WTC11 (cell line): ENCODE measurements around the gene CCDC83. TPM values are rescaled to one million over a fixed set of nuclear protein-coding genes. Genes with fewer than 3 reads are reported as not detected.

Experiments
- ATAC-seq: fragments of 200-7000 bp; cut with Tn5 transposase; 2 replicates; pipeline ENCODE4 v1.10.0; 2021; ENCODE audit warnings: mild to moderate bottlenecking, moderate library complexity
- CTCF ChIA-PET: fragments of 300-600 bp; sonication (Branson Sonifier 250); formaldehyde crosslinking; loops from one replicate; lab custom pipeline; 2021; ENCODE audit warnings: antibody characterized with exemption; lab: Charles Lee
- POLR2A ChIA-PET: fragments of 350-600 bp; sonication (Branson Sonifier 250); formaldehyde crosslinking; loops from one replicate; lab custom pipeline; 2021; ENCODE audit warnings: antibody characterized with exemption; lab: Charles Lee
- DNase-seq: peaks from one replicate; pipeline ENCODE4 v3.0.0; 2021; ENCODE audit warnings: low spot score
- H3K27ac Mint-ChIP-seq: 2 replicates; pipeline ENCODE4 v1.8.0; 2021; ENCODE audit warnings: mixed read lengths
- H3K27me3 Mint-ChIP-seq: 2 replicates; pipeline ENCODE4 v1.8.0; 2021; ENCODE audit warnings: low read depth, mild to moderate bottlenecking, moderate library complexity, mixed read lengths
- H3K36me3 Mint-ChIP-seq: 2 replicates; pipeline ENCODE4 v1.8.0; 2021; ENCODE audit warnings: mixed read lengths
- H3K4me1 Mint-ChIP-seq: 2 replicates; pipeline ENCODE4 v1.8.0; 2022; ENCODE audit warnings: mixed read lengths
- H3K4me3 Mint-ChIP-seq: 2 replicates; pipeline ENCODE4 v1.8.0; 2021; ENCODE audit warnings: mild to moderate bottlenecking, moderate library complexity, mixed read lengths
- H3K9me3 Mint-ChIP-seq: 2 replicates; pipeline ENCODE4 v1.8.0; 2021; ENCODE audit warnings: mixed read lengths
- FOXJ3 ChIP-seq: sonication (generic); formaldehyde crosslinking; IDR thresholded peaks from 2 replicates; pipeline ENCODE4 v1.9.0; 2021; ENCODE audit warnings: missing genetic modification reagents, mild to moderate bottlenecking, borderline replicate concordance
- PRDM15 ChIP-seq: sonication (generic); formaldehyde crosslinking; IDR thresholded peaks from 2 replicates; pipeline ENCODE4 v1.8.0; 2022; ENCODE audit warnings: missing genetic modification reagents
- SOX15 ChIP-seq: fragments of 250-450 bp; sonication (Bioruptor Pico); IDR thresholded peaks from 2 replicates; pipeline ENCODE4 v1.9.0; 2021; ENCODE audit warnings: mild to moderate bottlenecking
- STAT6 ChIP-seq: sonication (generic); formaldehyde crosslinking; conservative IDR thresholded peaks from 2 replicates; pipeline ENCODE4 v1.8.1; 2023; ENCODE audit warnings: mild to moderate bottlenecking, low read depth, missing genetic modification reagents, moderate library complexity
- TEAD1 ChIP-seq: sonication (generic); formaldehyde crosslinking; IDR thresholded peaks from 2 replicates; pipeline ENCODE4 v1.8.0; 2022; ENCODE audit warnings: mild to moderate bottlenecking, missing genetic modification reagents
- ZNF138 ChIP-seq: sonication (generic); formaldehyde crosslinking; conservative IDR thresholded peaks from 2 replicates; pipeline ENCODE4 v1.8.1; 2022; ENCODE audit warnings: mild to moderate bottlenecking, moderate library complexity, missing genetic modification reagents
- ZNF423 ChIP-seq: fragments of 250-450 bp; sonication (Bioruptor Pico); IDR thresholded peaks from 2 replicates; pipeline ENCODE4 v2.1.2; 2022; ENCODE audit warnings: mild to moderate bottlenecking, moderate library complexity
- total RNA-seq: library from RNA; stranded (reverse); gene quantifications from 3 replicates; pipeline ENCODE4 v1.2.3, GENCODE V29; 2021
- TF ChIP-seq, protein P1 (sequence below): sonication (generic); formaldehyde crosslinking; IDR thresholded peaks from 2 replicates; pipeline ENCODE4 v1.8.0; 2023; ENCODE audit warnings: mild to moderate bottlenecking, missing genetic modification reagents
- TF ChIP-seq, protein P2 (sequence below): sonication (generic); formaldehyde crosslinking; IDR thresholded peaks from 2 replicates; pipeline ENCODE4 v1.8.1; 2023; ENCODE audit warnings: mild to moderate bottlenecking, missing genetic modification reagents, moderate library complexity

The CCDC83 gene
- total RNA-seq, 1 experiment from 2014 or later = not detected

DNA sequence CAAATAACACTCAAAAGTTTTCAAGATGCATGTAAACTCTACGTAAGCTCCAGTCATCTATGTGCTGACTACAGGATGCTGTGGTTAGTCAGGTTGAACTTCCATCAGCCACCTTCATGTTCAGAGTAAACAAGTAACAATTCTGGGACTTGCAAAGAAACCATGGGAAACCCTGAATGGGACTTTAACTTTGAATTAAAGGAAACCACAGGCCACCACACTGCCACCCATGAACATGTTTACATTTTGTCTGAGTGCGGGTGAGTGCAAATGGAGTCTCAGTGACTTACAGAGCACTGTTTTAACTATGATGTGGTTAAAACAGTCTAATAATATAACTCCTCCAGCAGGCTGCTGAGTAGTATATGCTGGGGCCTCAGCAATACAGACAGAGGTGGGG lies 31.4 kb upstream of the CCDC83 start (continued):
- TF ChIP-seq PRDM15 (CRISPR knock-in tag) (no peak), FOXJ3 (CRISPR knock-in tag) (no peak), ZNF423 (CRISPR knock-in tag) (no peak), TEAD1 (CRISPR knock-in tag) (no peak)
- TF ChIP-seq, protein P1, sequence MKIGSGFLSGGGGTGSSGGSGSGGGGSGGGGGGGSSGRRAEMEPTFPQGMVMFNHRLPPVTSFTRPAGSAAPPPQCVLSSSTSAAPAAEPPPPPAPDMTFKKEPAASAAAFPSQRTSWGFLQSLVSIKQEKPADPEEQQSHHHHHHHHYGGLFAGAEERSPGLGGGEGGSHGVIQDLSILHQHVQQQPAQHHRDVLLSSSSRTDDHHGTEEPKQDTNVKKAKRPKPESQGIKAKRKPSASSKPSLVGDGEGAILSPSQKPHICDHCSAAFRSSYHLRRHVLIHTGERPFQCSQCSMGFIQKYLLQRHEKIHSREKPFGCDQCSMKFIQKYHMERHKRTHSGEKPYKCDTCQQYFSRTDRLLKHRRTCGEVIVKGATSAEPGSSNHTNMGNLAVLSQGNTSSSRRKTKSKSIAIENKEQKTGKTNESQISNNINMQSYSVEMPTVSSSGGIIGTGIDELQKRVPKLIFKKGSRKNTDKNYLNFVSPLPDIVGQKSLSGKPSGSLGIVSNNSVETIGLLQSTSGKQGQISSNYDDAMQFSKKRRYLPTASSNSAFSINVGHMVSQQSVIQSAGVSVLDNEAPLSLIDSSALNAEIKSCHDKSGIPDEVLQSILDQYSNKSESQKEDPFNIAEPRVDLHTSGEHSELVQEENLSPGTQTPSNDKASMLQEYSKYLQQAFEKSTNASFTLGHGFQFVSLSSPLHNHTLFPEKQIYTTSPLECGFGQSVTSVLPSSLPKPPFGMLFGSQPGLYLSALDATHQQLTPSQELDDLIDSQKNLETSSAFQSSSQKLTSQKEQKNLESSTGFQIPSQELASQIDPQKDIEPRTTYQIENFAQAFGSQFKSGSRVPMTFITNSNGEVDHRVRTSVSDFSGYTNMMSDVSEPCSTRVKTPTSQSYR (CRISPR knock-in tag) = no peak
- TF ChIP-seq, protein P2, sequence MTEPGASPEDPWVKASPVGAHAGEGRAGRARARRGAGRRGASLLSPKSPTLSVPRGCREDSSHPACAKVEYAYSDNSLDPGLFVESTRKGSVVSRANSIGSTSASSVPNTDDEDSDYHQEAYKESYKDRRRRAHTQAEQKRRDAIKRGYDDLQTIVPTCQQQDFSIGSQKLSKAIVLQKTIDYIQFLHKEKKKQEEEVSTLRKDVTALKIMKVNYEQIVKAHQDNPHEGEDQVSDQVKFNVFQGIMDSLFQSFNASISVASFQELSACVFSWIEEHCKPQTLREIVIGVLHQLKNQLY (CRISPR knock-in tag) = no peak

- Mint-ChIP-seq H3K36me3 (no peaks in the 10 kb centered on the region), H3K4me1 (peaks cover 2% of the 10 kb centered on the region), H3K9me3 (peaks cover 12% of the 10 kb centered on the region; the same call in 1 of the 2 replicates), H3K4me3 (no peak overlapping the region), H3K27me3 (peaks cover 4% of the 10 kb centered on the region), H3K27ac (no peak overlapping the region)
- TF ChIP-seq STAT6 (CRISPR knock-in tag) (no peak), ZNF423 (CRISPR knock-in tag) (no peak), SOX15 (CRISPR knock-in tag) (no peak), PRDM15 (CRISPR knock-in tag) (no peak), ZNF138 (CRISPR knock-in tag) (no peak)
- POLR2A ChIA-PET = no interaction called here
- DNase-seq (no peak), ATAC-seq (no peak)
- CTCF ChIA-PET = interaction anchor here (1.0 to 3.7 kb wide), 5 partner anchors 14 to 361 kb away, joined by 3 to 16 read pairs (median 4); partner anchors contain the start of gene SYTL2
These were observed 29.6 kb upstream of the CCDC83 start for GRCh38 chr11:85825616-85826015.
